Fibroblast of lung (primary cell): ENCODE results near the gene ST6GALNAC3.

ENCODE experiments used
- EZH2 ChIP-seq: IDR thresholded peaks from 2 replicates; pipeline ENCODE4 v1.5.1; 2012; ENCODE audit warnings: low read length, control low read depth, mild to moderate bottlenecking; ENCODE audit errors: missing control alignments
- TF ChIP-seq, protein P1 (sequence below), 2 donors: IDR thresholded peaks in 1 of 2; conservative IDR thresholded peaks in 1 of 2; 1 replicate in 1 of 2; 2 replicates in 1 of 2; pipeline ENCODE4 v1.5.1; 2011 to 2012; ENCODE audit warnings: low read length in 2 of 2, control low read depth in 1 of 2, inconsistent platforms in 1 of 2, low read depth in 1 of 2, mild to moderate bottlenecking in 1 of 2

DNA sequence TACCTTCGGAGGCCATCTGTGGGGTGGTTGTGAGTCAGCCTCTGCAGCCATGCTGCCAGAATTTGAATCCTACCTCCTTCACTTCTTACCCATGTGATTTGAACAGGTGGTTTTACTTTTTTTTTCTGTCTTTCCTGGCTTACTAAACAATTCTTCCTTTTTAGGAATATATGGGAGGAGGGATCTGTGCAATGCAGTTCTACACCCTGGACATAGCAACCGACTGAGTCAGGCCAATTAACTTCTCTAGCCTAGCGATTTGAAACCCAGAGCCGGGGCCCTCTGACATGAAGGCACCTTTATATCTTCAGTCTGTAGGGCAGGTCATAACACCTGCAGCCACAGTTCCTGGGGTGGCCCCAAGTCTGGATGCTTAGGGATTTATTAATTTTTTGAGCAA, 83.6 kb downstream of the ST6GALNAC3 start:
- TF ChIP-seq, protein P1, sequence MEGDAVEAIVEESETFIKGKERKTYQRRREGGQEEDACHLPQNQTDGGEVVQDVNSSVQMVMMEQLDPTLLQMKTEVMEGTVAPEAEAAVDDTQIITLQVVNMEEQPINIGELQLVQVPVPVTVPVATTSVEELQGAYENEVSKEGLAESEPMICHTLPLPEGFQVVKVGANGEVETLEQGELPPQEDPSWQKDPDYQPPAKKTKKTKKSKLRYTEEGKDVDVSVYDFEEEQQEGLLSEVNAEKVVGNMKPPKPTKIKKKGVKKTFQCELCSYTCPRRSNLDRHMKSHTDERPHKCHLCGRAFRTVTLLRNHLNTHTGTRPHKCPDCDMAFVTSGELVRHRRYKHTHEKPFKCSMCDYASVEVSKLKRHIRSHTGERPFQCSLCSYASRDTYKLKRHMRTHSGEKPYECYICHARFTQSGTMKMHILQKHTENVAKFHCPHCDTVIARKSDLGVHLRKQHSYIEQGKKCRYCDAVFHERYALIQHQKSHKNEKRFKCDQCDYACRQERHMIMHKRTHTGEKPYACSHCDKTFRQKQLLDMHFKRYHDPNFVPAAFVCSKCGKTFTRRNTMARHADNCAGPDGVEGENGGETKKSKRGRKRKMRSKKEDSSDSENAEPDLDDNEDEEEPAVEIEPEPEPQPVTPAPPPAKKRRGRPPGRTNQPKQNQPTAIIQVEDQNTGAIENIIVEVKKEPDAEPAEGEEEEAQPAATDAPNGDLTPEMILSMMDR (conservative IDR thresholded peaks at IDR 0.05 in 1 of 2, IDR thresholded peaks at IDR 0.05 in 1 of 2; ENCODE audit: low read depth in 1 of 2, low read length in 2 of 2), result no peak
- TF ChIP-seq EZH2, result no peak
